Pons (tissue), 1 donor: ENCODE data around the gene KCNH8.

ENCODE experiments used
- DNase-seq: peaks from one replicate; pipeline ENCODE4 v3.0.0-alpha.2; 2016; ENCODE audit warnings: low spot score

The KCNH8 gene

DNA sequence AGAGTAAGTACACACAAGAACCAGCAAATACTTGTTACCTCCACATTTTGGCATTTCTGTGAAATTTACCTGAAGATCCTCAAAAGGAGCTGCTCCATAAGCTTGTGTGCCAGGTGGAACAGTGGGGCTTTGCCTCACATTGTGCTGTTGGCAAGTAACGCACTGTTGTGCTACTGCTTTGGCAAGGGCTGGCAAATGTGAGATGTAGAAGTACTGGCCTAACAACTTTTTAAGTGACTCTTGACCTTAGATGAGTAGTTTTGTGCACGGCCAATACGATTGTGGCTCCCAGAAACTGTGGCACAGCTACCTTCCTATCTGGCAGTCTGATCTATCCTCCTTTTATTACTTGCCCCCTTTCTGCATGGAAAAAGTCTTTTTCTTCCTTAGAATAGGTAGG lies 337.0 kb downstream of the KCNH8 start:
- no peak for DNase-seq

DNA sequence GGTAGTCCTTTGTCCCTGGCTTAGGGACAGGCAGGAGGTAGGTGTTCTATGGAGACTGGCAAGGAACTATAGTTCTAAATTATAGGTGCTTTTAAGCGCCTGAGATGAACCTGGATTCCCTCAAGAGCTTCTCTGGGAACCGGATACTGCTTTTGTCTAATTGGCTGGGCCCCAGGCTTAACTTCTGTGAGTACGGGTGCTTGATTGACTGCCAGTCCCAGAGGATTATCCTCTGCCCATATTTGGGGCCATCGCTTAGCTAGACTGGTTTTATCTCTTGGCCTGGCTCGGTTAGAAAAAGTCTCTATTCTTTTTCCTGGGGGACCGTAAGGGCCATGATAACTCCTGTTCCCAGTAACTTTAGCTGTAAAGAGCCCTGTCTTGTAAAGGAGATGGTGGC lies 339.1 kb downstream of the KCNH8 start:
- no peak for DNase-seq

DNA sequence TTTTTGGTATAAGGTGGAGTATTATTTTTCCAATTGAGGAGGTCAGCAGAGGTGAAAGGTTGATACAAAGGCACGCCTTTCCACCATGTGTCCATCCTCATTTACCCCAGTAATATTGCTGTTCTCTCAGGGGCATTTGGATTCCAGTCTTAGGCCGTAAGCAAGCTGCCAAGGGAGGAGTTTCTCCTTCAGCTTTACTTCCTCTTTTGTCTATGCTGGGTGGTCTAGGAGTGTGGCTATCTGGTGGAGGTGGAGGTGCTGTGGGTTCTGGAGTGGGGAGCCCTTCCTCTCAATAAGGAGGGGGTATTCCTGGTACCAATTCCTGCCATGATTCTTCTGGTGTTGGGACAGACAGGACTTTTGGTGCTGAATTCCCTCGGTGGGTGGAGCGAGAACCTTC lies 340.6 kb downstream of the KCNH8 start:
- no peak for DNase-seq

DNA sequence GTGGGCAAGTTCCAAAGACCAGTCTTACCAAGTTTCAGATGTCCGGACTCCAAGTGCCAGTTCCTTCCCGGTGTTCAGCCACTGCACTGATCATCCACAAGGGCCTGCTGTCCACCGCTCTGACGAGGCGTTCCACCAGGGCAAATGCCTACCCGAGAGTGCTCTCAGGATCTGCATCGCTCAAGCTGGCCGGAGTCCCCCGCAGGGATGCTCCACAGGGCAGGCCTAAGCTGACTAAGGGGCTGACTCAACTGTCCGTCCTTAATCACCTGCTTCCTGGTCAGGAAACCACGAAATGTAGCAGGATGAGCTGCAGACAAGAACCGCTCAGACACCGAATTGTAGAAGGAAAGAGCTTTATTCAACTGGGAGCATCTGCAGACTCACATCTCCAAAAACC lies 341.6 kb downstream of the KCNH8 start:
- no peak for DNase-seq

DNA sequence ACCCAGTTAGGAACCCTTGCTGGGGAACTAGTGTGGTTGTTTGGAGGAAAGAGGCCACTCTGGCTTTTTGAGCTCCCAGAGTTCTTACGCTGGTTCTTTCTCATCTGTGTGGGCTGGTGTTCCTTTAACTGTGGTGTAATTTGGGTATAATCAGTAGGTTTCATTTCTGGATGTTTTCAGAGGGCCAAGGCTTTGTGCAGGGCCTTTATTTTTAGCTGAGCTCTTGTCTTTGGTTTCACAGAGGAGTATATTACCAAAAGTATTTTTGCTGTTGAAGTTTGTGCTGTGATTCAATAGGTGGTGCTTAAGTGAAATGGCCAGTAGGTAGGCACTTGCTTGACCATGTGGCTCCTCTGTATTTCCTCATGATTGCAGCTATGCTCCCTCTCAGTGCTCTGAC lies 357.9 kb downstream of the KCNH8 start:
- no peak for DNase-seq

DNA sequence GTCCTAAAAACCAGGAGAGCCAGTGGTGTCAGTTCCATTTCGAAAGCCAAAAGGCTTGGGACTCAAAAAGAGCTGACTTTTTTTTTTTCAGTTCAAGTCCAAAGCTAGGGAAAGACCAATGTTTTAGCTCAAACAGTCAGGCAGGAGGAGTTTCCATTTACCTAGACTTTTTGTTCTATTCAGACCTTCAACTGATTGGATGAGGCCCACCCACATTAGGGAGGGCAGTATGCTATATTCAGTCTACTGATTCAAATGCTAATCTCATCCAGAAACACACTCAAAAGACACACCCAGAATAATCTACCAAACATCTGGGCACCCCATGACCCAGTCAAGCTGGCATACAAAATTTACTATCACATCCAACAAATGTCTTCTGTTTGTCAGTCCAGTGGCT lies 374.0 kb downstream of the KCNH8 start:
- DNase-seq, result no peak

DNA sequence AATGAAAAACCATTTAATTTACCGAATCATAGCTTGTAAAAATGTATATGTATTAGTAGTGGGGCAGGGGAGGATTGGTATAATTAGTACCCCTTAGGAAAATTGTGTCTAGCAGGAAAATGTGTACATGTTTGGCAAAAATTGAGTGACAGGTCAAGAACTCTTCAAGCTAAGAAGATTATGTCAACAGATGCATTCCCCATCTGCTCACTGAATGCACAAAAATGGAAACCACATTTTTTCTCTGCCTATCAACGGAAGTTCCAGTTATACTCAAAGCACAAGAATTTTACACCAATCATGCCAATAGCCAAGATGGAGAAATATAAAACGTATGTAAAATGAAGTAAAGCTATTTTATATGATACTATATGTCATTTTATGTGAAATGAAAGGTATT lies 377.8 kb downstream of the KCNH8 start:
- no peak for DNase-seq

DNA sequence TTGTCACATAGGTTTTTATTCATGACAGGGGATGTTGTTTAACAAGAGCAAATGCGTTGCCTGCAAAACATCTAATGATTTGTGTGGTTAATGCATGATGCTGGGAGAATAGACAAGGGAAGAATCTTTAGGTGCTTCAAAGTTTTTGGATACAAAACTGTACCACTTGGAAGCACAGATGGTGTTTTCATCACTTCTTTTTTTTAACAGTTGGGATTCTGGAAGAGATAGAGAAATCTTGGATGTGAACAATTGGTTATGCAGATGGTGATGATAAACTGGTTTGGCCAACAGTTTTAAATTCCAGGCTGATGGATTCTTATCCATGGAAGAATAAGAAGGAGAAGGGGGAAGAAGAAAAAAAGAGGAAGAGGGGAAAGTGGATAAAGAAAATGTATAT lies 379.4 kb downstream of the KCNH8 start:
- no peak for DNase-seq

DNA sequence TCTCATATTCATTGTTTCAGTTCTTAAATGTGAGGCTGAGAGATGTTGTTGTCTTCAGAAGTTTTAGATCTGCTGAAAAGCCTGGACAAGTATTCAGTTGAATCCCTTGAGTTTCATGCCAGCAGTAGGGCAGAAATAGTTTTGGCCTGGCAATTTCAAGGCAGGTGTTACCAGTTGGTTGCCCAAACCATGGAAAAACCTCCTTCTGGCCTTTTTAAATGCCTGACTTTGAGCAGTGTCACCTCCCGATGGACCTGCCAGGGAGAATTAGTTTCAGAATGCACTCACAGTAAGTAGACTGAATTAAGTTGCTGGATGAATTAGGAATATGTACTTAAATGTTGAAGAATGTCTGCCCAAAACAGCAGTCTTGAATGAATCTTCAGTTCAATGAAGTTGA lies 383.1 kb downstream of the KCNH8 start:
- DNase-seq, result peak; percentile 15

DNA sequence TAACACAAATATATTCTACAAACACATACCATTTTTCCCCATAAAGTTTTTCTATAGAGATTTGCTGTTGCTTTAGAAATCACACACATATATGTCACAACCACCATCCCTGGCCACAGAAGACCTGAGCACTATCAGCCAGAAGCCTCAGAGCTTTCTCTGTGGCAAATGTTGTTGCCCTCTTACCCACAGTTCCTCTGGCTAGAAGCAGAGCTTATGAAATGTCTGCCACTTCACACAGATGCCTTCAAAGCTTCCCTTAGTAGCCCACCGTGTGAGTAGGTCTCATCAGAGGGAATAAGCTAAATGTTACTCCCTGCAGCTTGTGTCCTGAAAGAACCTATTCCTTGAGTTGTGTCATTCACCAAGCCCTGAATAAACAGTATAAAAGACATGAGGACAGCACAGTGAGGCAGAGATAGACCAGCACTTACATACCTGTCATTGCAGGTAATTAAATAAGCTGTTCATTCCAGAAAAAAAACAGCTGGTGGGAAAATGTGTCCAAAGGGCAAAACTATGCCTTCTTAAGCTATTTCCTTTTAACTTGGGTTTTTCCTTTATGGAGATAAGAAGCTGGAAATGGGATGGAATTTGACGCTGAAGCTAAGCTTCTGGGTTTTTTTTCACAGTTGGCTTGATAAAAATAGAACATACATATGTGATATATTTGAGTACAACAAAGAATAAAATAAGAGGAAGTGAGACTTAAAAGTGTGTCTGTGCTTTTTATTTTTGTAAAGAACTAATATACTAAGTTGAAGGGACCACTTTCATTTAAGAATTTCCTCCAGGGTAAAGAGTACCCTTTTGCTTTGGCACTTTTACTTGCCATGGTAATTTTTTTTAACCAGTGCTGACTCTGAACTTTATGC lies 391.4 kb downstream of the KCNH8 start:
- DNase-seq, result no peak

DNA sequence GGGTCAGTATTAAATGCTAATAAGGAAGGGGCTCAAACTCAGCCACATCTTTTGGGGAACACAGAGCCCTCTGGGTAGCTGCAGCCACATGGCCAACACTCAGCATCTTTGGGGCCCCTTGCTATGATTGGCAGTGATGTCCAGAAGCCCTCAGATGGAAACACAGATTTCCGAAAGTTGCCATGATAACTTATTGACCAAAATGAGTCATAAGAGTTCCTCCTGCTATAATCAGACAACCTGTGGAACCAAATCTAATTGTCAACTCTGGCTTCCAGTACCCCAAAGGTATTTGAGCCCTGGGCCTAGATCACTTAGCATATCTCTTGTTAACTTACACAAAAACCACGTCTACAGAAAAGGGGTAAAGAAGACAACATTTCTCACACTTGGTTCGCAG lies 392.2 kb downstream of the KCNH8 start:
- DNase-seq, result no peak

DNA sequence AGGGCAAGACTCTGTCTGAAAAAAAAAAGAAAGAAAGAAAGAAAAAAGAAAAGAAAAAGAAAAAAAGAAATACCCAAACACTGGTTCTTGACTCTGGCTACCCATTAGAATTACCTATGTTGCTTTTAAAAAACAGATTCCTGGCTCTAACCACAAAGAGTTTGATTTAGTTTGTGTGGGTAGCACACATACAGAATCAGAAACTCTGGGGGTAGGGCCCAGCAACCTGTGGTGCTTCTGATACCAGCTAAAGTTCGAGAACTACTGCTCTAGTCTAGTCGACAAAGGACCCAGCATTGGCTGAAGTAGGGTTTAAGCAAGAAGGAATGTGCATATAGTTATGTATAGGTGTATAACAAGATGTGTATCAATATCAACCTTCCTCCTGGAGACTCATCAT lies 393.0 kb downstream of the KCNH8 start:
- DNase-seq, result no peak

DNA sequence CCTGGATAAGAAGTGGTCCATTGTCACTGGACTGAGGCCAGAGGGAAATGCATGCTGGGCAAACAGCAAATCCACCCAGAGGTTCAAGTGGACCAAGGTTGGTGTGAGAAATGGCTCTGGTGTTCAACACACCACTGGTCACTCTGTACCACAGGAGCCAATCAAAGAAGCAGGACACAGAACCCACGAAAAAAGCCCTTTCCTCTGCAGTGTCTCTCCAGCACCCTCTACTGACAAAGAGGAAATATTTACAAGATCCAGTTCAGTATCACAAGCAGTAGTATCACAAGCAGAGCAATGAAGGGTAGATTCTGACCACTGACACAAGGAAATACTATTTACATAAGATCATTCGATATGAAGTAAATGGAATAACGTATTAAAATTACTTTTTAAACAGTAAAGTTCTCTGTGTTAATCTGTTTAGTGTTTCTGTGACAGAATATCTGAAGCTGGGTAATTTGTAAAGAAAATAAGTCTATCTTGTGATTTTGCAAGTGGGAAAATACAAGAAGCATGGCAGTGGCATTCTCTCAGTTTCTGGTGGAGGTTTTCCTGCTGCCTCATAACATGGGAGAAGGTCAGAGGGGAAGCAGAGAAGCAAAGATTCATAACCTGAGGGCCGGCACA lies 395.0 kb downstream of the KCNH8 start:
- DNase-seq, result peak; percentile 76

DNA sequence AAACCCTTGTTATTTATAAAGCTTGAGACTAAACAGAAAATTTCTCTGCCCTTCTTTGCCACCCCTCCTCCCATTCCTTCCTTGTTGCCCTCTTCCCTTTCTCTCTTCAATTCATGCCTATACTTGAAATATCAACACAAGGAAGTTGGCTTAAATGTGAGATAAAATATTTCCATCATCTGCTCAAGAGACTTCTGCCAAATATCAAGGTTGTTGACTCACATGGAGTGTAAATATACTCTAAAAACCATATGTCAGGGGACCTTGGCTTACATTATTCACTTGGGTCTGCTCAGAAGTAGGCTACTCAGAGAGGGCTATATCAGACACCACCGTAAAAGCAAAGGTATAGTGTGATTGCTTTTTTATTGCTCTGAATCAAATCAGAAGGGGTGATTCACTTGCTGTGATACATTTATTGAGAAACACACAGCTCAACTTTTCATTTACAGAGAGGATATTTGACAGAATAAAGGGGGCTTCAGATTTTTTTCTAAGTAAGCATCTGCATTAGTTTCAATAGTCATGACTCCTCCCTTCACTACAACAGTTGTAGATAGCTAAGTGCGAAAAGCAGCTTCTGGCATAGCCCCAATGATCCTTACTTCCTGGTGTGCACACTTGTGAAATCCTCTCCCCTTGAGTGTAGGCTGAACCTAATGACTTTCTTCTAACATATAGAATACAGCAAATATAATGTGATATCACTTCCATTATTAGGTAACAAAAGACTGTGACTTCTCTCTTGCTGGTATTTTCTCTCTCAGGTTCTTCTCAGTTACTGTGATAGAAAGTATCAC lies 399.6 kb downstream of the KCNH8 start:
- DNase-seq, result peak; percentile 12

DNA sequence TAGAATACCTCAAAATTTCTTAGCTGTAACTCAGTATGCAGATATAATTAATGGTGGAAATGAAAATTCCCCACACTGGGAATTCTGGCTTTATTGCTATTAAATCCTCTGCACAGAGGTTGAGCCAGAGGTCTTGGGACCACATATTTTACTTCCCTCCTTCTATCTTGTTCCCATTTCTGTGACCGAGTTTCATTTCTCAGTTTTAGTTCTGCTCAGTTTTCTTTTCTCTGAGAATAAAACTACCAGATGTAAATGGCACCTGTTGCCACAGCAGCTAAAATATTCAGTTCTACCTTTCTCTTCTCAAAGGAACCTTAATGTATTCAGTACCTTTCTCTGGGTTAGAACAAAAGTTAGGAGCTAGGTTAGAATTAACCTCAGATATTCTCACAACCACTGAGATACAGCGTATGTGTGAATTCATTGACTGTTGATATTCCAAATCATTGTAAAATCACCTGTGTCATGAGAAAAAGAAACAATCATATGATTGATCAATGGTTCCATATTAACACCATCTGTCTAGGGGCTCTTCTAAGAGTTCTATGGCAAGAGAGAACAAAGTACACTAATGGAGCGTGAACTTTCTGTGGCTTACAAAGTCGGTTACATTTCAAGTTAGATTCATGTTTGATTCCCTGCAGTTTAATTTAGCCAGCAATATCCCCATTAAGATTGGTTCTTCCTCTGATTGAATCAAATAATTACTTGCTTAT lies 411.6 kb downstream of the KCNH8 start:
- DNase-seq, result no peak

DNA sequence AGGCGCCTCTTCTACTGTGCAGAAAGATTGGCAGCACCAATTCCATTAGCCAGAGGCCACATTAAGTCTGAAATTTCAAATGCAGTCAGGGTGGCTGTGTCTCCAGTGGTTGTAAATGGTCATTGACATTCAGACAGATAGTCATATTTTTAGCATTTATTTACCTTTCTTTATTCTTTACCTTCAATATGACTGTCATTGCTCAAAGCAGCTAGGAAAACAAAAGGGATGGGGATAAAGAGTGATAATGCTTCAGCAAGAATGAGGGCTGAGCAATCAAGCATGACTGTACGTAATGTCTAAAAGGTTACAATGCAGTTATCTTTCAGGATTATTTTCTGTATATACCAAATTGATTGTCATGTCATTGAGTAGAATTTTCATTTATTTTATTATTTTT lies 425.3 kb downstream of the KCNH8 start:
- DNase-seq, result no peak

DNA sequence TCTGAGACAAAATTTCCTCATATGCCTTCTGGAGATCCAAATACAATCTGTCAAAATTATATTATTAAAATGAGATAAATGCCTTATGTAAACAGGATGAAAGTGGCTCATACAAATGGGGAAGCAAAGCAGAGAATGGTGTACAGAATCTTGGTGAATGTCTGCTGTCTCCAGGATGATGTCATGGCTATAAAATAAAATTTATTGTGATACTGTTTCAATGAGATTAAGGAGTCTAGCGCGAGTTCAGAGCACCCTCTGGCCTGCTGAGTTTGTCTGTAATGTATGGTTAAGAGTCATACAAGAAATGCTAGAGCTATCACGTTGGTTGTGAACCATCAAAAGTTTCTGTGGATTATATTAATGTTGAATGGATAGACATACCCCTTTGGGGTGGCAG lies 426.0 kb downstream of the KCNH8 start:
- no peak for DNase-seq

DNA sequence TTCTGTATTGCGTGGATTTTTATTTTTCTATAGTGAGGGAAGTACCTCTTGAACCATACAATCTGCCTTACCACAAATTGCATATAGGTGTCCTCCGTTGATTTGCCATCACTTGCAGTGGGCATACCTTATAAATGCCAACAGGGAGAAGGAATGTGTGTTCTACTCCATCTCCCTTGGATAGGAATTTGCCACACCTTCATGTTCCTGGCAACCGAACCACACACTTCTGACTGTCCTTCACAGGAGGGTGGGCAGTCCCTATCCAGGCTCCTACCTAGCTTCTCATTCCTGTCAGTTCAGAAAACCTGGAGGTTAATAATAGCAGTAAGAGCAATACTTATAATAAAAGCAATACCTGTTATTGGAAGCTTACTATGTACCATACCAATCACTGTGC lies 428.0 kb downstream of the KCNH8 start:
- DNase-seq, result no peak
